SKM-1 (cell line): Measurements from ENCODE around the gene PAK1IP1.
"Not testable (repeated sequence)": the region's sequence is repeated elsewhere in the genome, so short reads cannot be mapped to it uniquely, and the experiment has no call there.

Source experiments
- DNase-seq: peaks from one replicate; lab custom pipeline; 2025; ENCODE audit not compliant: unreplicated experiment; lab: John Stamatoyannopoulos, UW

The PAK1IP1 gene

DNA sequence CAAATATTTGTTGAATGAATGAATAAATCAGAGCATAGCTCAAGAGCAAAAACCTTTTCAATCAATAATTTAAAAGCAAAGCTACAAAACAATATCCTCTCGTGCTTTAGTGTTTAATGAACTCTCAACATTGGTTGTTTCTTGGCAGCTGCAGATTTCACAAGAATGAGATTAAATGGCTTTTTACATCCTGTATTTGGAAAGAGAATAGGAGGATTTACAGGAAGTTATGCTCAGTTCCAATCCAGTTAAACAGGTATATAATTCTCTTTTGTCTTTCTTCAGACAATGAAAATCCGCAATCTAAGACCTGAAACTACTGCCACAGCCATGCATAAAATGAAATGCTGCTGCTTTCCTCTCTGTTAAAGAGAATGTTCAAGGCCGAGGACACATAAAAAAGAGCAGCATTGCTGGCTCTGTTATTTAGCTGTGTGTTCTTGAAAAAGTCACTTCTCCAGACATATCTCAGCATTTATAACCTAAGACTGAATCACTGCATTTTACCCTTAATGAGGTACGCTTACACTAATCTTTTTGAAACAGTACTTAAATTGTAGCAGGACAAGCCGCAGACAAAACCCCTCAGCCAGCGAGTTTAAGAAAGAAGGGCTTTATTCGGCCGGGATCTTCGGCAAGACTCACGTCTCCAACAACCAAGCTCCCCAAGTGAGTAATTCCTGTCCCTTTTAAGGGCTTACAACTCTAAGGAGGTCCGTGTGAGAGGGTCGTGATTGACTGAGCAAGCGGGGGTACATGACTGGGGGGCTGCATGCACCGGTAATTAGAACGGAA, 3.9 kb upstream of the PAK1IP1 start:
- no peak for DNase-seq

- DNase-seq = no peak
These were observed 1.7 kb upstream of the PAK1IP1 start for GRCh38 chr6:10692965-10693538.

DNA sequence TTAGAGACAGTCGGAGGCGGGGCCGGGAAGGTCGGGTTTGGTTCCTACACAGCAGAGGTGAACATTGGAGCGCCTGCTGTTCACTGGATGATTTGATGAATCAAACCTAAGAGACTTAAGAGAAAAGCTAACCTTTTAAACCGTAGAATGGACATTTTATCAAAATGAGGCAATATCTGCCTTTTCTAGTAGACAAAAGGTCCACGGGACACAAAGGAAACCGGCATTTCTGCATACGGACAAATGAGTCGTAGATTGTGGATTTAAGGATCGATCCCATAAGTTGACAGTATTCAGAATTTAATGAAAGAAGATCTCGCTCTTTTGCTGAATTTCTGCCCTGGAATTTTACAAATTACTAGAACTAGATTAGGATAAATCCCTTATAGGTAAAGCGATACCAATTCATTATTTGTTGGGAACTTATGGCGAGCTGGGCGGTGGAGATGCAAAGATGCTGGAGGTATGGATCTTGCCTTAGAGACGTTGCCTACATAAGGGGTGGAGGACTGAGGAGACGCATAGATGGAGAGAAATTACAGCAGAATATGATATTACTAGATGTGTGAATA, 400 bp downstream of the PAK1IP1 start:
- DNase-seq = no peak

- no peak for DNase-seq
These were observed 1.9 kb downstream of the PAK1IP1 start for GRCh38 chr6:10696655-10697054.

GRCh38 chr6:10713962-10714361, 19.2 kb downstream of the PAK1IP1 start:
- no peak for DNase-seq

DNA sequence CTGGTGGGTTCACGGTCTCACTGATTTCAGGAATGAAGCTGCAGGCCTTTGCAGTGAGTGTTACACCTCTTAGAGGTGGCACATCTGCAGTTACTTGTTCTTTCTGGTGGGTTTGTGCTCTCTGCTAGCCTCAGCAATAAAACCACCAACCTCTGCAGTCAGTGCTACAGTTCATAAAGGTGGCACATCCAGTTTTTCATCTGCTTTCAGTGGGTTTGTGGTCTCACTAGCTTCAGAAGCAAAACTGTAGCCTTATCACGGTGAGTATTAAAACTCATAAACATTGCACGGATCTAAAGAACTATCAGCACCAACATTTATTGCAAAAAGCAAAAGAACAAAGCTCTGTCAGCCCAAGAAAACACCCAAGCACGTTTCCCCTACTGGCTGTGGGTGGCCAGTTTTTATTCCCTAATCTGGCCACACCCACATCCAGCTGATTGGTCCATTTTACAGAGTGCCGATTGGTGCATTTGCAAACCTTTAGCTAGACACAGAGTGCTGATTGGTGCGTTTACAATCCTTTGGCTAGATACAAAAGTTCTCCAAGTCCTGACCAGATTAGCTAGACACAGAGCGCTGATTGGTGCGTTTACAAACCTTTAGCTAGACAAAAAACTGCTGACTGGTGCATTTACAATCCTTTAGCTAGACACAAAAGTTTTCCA, 24.7 kb downstream of the PAK1IP1 start:
- no peak for DNase-seq

GRCh38 chr6:10719964-10720264, 25.1 kb downstream of the PAK1IP1 start:
- DNase-seq = no peak

DNA sequence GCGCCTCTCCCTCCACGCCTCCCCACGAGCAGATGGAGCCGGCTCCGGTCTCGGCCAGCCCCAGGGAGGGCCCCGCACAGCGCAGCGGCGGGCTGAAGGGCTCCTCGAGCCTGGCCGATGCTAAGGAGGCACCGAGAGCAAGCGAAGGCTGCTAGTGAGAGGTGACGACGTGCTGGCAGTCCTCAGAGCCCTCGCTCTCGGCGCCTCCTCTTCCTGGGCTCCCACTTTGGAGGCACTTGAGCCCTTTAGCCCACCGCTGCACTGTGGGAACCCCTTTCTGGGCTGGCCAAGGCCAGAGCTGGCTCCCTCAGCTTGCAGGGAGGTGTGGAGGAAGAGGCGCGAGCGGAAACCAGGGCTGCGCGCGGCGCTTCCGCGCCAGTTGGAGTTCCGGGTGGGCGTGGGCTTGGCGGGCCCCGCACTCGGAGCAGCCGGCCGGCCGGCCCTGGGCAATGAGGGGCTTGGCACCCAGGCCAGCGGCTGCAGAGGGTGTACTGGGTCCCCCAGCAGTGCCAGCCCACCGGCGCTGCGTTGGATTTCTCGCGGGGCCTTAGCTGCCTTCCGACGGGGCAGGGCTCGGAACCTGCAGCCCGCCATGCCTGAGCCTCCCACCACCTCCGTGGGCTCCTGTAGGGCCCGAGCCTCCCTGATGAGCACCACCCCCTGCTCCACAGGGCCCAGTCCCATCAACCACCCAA, 25.6 kb downstream of the PAK1IP1 start:
- DNase-seq = no peak

- not testable (repeated sequence) for DNase-seq
These were observed 26.4 kb downstream of the PAK1IP1 start for GRCh38 chr6:10720960-10721849.

DNA sequence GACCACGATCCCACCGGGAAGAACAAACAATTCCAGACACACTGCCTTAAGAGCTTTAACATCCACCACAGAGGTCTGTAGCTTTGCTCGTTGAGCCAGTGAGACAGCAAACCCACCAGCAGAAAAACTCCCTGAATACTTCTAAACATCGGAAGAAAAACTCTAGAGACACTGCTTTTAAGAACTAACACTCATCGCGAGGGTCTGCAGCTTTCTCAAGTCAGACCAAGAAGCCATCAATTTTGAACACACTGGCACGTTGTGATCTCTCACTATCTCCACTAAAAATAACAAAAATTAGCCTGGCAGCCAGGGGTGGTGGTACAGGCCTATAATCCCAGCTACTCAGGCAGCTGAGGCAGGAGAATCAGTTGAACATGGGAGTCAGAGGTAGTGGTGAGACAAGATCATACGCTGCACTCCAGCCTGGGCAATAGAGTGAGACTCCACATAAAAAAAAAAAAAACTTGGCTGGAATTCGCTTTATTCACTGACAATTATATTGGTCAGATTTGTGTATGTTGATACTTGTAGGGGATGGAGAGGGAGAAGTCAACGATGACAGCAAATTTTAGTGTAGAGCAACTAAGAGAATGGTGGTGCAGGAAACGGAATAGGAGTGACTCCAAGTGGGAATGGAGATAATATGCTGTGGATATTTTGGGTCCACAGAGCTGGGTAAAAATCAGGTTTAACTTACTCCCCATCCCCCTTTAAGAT, 27.2 kb downstream of the PAK1IP1 start:
- no peak for DNase-seq

DNA sequence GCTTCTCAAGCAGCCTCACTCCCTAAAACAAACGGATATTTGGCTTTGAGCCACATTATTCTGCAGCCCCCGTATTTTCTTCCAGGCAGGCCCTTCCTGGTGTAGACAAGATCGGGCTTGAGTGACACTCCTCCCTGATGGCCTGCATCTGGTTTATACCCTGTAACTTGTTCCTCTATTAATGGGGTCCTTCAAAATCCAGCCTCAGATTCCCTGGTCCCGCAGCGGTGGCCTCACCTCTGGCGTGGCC, 27.7 kb downstream of the PAK1IP1 start:
- DNase-seq = no peak

DNA sequence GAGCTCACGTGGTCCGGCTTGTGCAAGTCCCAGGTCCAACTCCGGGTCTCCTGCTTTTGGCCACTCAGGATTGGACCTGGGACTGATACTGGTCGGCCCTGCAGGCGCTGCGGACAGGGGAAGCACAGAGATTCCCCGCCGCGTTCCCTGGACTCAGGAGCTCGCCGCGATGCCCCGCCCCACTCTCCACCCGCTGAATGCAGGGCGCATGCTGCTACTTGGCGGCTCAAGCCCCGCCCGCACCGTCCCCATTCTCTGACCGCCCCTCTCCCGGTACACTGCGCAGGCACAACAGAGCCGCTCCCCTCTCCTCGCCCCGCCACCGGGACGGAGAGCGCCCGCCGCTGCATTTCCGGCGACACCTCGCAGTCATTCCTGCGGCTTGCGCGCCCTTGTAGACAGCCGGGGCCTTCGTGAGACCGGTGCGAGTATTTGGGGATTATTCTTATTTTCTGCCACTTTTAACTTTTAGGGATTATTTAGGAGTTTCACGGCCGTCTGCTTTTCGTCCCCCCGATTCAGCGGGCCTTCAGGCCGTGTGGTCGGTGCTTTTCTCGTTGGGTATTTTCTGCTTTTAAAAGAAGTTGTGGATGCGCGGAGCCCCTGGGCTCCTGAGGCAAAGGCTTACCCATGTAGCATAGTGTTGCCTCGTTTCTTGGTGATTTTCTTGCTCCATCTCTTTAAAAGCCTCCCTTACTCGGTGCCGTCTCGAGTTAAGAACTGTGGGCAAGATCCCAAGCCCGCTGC, 28.2 kb downstream of the PAK1IP1 start, which contains the start of gene TMEM14C:
TSS of gene TMEM14C (plus strand) at position 251 of the 747 bp plus-strand sequence. CDS start 1,544 bp downstream, outside the sequence.
- peak; percentile 90 for DNase-seq

GRCh38 chr6:10723567-10723881, 28.8 kb downstream of the PAK1IP1 start:
- no peak for DNase-seq

GRCh38 chr6:10725044-10725443, 30.3 kb downstream of the PAK1IP1 start:
- no peak for DNase-seq

DNA sequence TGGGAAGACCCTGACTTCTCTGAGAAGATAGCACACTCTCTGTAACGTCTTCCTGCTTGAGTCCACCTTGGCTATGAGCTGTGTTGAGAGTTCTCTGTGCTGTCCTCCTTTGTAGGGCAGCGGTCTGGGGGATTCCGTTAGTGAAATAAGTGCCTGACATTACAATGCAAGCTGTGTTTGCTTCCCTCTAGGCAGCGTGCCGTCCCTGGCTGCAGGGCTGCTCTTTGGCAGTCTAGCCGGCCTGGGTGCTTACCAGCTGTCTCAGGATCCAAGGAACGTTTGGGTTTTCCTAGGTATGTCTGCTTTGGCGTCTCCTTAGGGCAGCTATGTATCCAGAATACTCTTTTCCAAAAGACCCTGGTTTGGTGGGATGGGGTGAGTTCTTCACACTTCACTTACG, 30.9 kb downstream of the PAK1IP1 start:
- DNase-seq = no peak

GRCh38 chr6:10730254-10730653, 35.5 kb downstream of the PAK1IP1 start:
- DNase-seq = peak; percentile 71

GRCh38 chr6:10733151-10733715, 38.5 kb downstream of the PAK1IP1 start:
- no peak for DNase-seq

GRCh38 chr6:10733863-10734262, 39.1 kb downstream of the PAK1IP1 start:
- no peak for DNase-seq

DNA sequence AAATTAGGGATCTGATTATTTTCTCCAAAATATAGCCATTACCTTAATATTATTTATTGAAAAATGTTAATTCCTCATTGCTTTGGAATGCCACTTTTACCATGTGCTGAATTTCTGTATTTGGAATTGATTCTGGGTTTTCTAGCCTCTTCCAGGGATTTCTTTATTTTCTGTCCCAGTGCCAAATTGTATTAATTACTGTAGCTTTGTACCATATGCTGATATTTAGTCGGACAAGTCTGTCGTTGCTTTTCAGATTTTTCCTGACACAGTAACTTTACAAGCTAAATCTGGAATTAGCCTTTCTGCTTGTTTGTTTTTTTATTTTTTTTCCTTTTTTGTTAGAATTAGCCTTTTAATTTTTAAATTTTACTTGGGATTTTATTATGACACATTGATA, 42.0 kb downstream of the PAK1IP1 start:
- DNase-seq = no peak
